MM.1S (cell line): ENCODE data around the gene FBXL17.

Source experiments
- DNase-seq: peaks from one replicate; pipeline ENCODE4 v3.0.0-alpha.2; 2015
- H2AFZ ChIP-seq: fragments of 300-600 bp; sonication (generic); 2 replicates; pipeline ENCODE4 v1.6.0; 2016; ENCODE audit warnings: antibody characterized with exemption, low read length
- H3F3A ChIP-seq: fragments of 300-600 bp; sonication (generic); 2 replicates; pipeline ENCODE4 v1.6.1; 2016; ENCODE audit warnings: mild to moderate bottlenecking, antibody characterized with exemption, low read length, moderate library complexity, mixed read lengths; ENCODE audit not compliant: insufficient read depth
- H3K27ac ChIP-seq: fragments of 300-600 bp; sonication (generic); 2 replicates; pipeline ENCODE4 v1.5.1; 2016; ENCODE audit warnings: mild to moderate bottlenecking, low read length
- H3K27me3 ChIP-seq: fragments of 300-600 bp; sonication (generic); replicated peaks from 2 replicates; pipeline ENCODE4 v1.6.0; 2016; ENCODE audit warnings: low read length; ENCODE audit not compliant: insufficient read depth
- H3K36me3 ChIP-seq: fragments of 300-600 bp; sonication (generic); replicated peaks from 2 replicates; pipeline ENCODE4 v1.6.1; 2016; ENCODE audit warnings: mild to moderate bottlenecking, low read length, mixed read lengths; ENCODE audit not compliant: insufficient read depth
- H3K4me1 ChIP-seq: fragments of 300-600 bp; sonication (generic); 2 replicates; pipeline ENCODE4 v1.6.1; 2016; ENCODE audit warnings: low read length, mixed read lengths
- H3K4me2 ChIP-seq: fragments of 300-600 bp; sonication (generic); 2 replicates; pipeline ENCODE4 v1.6.0; 2016; ENCODE audit warnings: low read depth, low read length
- H3K4me3 ChIP-seq: fragments of 300-600 bp; sonication (generic); 2 replicates; pipeline ENCODE4 v1.5.1; 2016; ENCODE audit warnings: low read length, mixed read lengths
- H3K79me2 ChIP-seq: fragments of 300-600 bp; sonication (generic); 2 replicates; pipeline ENCODE4 v1.6.1; 2016; ENCODE audit warnings: mixed run types, low read length, mixed read lengths
- H3K9ac ChIP-seq: fragments of 300-600 bp; sonication (generic); 2 replicates; pipeline ENCODE4 v1.6.1; 2016; ENCODE audit warnings: low read length, mixed read lengths
- H3K9me2 ChIP-seq: fragments of 300-600 bp; sonication (generic); replicated peaks from 2 replicates; pipeline ENCODE4 v1.6.1; 2016; ENCODE audit warnings: mild to moderate bottlenecking, low read length, mixed read lengths; ENCODE audit not compliant: insufficient read depth
- H3K9me3 ChIP-seq: fragments of 300-600 bp; sonication (generic); replicated peaks from 2 replicates; pipeline ENCODE4 v1.6.1; 2016; ENCODE audit warnings: mild to moderate bottlenecking, low read length, mixed read lengths; ENCODE audit not compliant: insufficient read depth
- H4K20me1 ChIP-seq: fragments of 300-600 bp; sonication (generic); 2 replicates; pipeline ENCODE4 v1.6.1; 2016; ENCODE audit warnings: mild to moderate bottlenecking, low read length, moderate library complexity, mixed read lengths; ENCODE audit not compliant: insufficient read depth
- CTCF ChIP-seq: fragments of 300-600 bp; sonication (generic); IDR thresholded peaks from 2 replicates; pipeline ENCODE4 v1.5.1; 2016; ENCODE audit warnings: antibody characterized with exemption, low read length, mixed read lengths
- EZH2 ChIP-seq: fragments of 300-600 bp; sonication (generic); optimal IDR thresholded peaks from 2 replicates; pipeline ENCODE3; 2017; ENCODE audit warnings: low read depth, mild to moderate bottlenecking, antibody characterized with exemption, low read length, mixed read lengths
- EZH2phosphoT487 ChIP-seq: fragments of 300-600 bp; sonication (generic); IDR thresholded peaks from 2 replicates; pipeline ENCODE4 v1.6.1; 2018; ENCODE audit warnings: antibody characterized with exemption, low read length

The FBXL17 gene

GRCh38 chr5:107871023-107871422 is 510.9 kb downstream of the FBXL17 start:
- no peaks in the 10 kb centered on the region; the same call in 1 of the 2 replicates for H3F3A ChIP-seq
- DNase-seq, result no peak
- TF ChIP-seq EZH2, result no peak
- TF ChIP-seq CTCF, result no peak
- no peak for TF ChIP-seq EZH2phosphoT487
- H4K20me1 ChIP-seq, result no peaks in the 10 kb centered on the region
- no peaks in the 10 kb centered on the region for H3K27me3 ChIP-seq
- H3K9me3 ChIP-seq, result no peaks in the 10 kb centered on the region
- no peaks in the 10 kb centered on the region for H3K4me1 ChIP-seq
- H3K4me3 ChIP-seq, result no peak overlapping the region
- no peak overlapping the region for H2AFZ ChIP-seq
- no peak overlapping the region for H3K9ac ChIP-seq
- no peaks in the 10 kb centered on the region for H3K36me3 ChIP-seq
- H3K9me2 ChIP-seq, result no peaks in the 10 kb centered on the region
- H3K4me2 ChIP-seq, result no peak overlapping the region
- no peaks in the 10 kb centered on the region for H3K79me2 ChIP-seq
- no peak overlapping the region for H3K27ac ChIP-seq

GRCh38 chr5:107869438-107870115 is 512.3 kb downstream of the FBXL17 start:
- H3K79me2 ChIP-seq, result no peaks in the 10 kb centered on the region
- H3F3A ChIP-seq, result no peaks in the 10 kb centered on the region; the same call in 1 of the 2 replicates
- no peak overlapping the region for H3K4me2 ChIP-seq
- no peaks in the 10 kb centered on the region for H4K20me1 ChIP-seq
- TF ChIP-seq EZH2 (no peak), EZH2phosphoT487 (no peak), CTCF (no peak)
- H3K9me2 ChIP-seq, result no peaks in the 10 kb centered on the region
- no peak overlapping the region for H3K4me3 ChIP-seq
- no peak for DNase-seq
- no peaks in the 10 kb centered on the region for H3K36me3 ChIP-seq
- no peak overlapping the region for H3K27ac ChIP-seq
- H3K27me3 ChIP-seq, result no peaks in the 10 kb centered on the region
- no peak overlapping the region for H3K9ac ChIP-seq
- no peaks in the 10 kb centered on the region for H3K9me3 ChIP-seq
- H2AFZ ChIP-seq, result no peak overlapping the region
- no peaks in the 10 kb centered on the region for H3K4me1 ChIP-seq

- no peaks in the 10 kb centered on the region for H3F3A ChIP-seq
- no peaks in the 10 kb centered on the region for H3K79me2 ChIP-seq
- H3K4me2 ChIP-seq, result no peak overlapping the region
- H3K9ac ChIP-seq, result no peak overlapping the region
- no peaks in the 10 kb centered on the region for H3K9me3 ChIP-seq
- no peaks in the 10 kb centered on the region for H3K36me3 ChIP-seq
- TF ChIP-seq CTCF, result no peak
- TF ChIP-seq EZH2phosphoT487, result no peak
- no peak for TF ChIP-seq EZH2
- no peaks in the 10 kb centered on the region for H3K9me2 ChIP-seq
- no peak overlapping the region for H3K27ac ChIP-seq
- no peak overlapping the region for H3K4me3 ChIP-seq
- no peaks in the 10 kb centered on the region for H3K4me1 ChIP-seq
- no peaks in the 10 kb centered on the region for H3K27me3 ChIP-seq
- no peak overlapping the region for H2AFZ ChIP-seq
- no peak for DNase-seq
- H4K20me1 ChIP-seq, result no peaks in the 10 kb centered on the region
Observed at GRCh38 chr5:107868650-107869409, 513.1 kb downstream of the FBXL17 start.
